DOHH2 (cell line): Measurements from ENCODE around the gene GRIP2.

Experiments used
- H3F3A ChIP-seq: fragments of 200-600 bp; sonication (generic), shearing (Covaris generic); 2 replicates; pipeline ENCODE4 v1.6.0; 2016; ENCODE audit warnings: antibody characterized with exemption, mild to moderate bottlenecking; ENCODE audit not compliant: control insufficient read depth, insufficient read depth
- H3K27ac ChIP-seq: fragments of 200-600 bp; sonication (generic); 2 replicates; pipeline ENCODE4 v1.5.1; 2014; ENCODE audit warnings: low read depth, mild to moderate bottlenecking, low read length, moderate library complexity
- H3K27me3 ChIP-seq: fragments of 200-600 bp; sonication (generic); 2 replicates; pipeline ENCODE4 v1.6.1; 2014; ENCODE audit warnings: mild to moderate bottlenecking, low read length, mixed read lengths; ENCODE audit not compliant: control insufficient read depth
- H3K36me3 ChIP-seq: fragments of 200-600 bp; sonication (generic); 2 replicates; pipeline ENCODE4 v1.6.1; 2014; ENCODE audit warnings: mild to moderate bottlenecking, low read length, moderate library complexity, mixed read lengths; ENCODE audit not compliant: control insufficient read depth
- H3K4me1 ChIP-seq: fragments of 200-600 bp; sonication (generic); 2 replicates; pipeline ENCODE4 v1.6.1; 2014; ENCODE audit warnings: mild to moderate bottlenecking, low read length, mixed read lengths; ENCODE audit not compliant: control insufficient read depth
- H3K4me2 ChIP-seq: fragments of 200-600 bp; sonication (generic); 2 replicates; pipeline ENCODE4 v1.6.0; 2014; ENCODE audit warnings: mild to moderate bottlenecking, low read length, moderate library complexity
- H3K4me3 ChIP-seq: fragments of 200-600 bp; sonication (generic); 2 replicates; pipeline ENCODE4 v1.5.1; 2014; ENCODE audit warnings: mild to moderate bottlenecking, low read length, mixed read lengths
- H3K79me2 ChIP-seq: fragments of 200-600 bp; sonication (generic); 2 replicates; pipeline ENCODE4 v1.6.1; 2014; ENCODE audit warnings: mild to moderate bottlenecking, low read length, mixed read lengths; ENCODE audit not compliant: control insufficient read depth
- H3K9me2 ChIP-seq: fragments of 200-600 bp; sonication (generic); replicated peaks from 2 replicates; pipeline ENCODE4 v1.6.1; 2014; ENCODE audit warnings: mild to moderate bottlenecking, low read length, mixed read lengths; ENCODE audit not compliant: control insufficient read depth
- H3K9me3 ChIP-seq: fragments of 200-600 bp; sonication (generic); 2 replicates; pipeline ENCODE4 v1.6.1; 2014; ENCODE audit warnings: antibody characterized with exemption, low read length, mixed read lengths; ENCODE audit not compliant: control insufficient read depth, insufficient read depth
- H4K20me1 ChIP-seq: fragments of 200-600 bp; sonication (generic); 2 replicates; pipeline ENCODE4 v1.6.0; 2014; ENCODE audit warnings: low read depth, mild to moderate bottlenecking, antibody characterized with exemption, low read length, moderate library complexity; ENCODE audit not compliant: control insufficient read depth, insufficient read depth
- CTCF ChIP-seq: fragments of 200-600 bp; sonication (generic); IDR thresholded peaks from one replicate; pipeline ENCODE4 v1.5.1; 2014; ENCODE audit warnings: antibody characterized with exemption, mild to moderate bottlenecking, low read depth, low read length; ENCODE audit not compliant: poor library complexity, severe bottlenecking
- EZH2phosphoT487 ChIP-seq: fragments of 200-600 bp; sonication (generic); IDR thresholded peaks from 2 replicates; pipeline ENCODE4 v1.6.1; 2017; ENCODE audit warnings: borderline replicate concordance, mild to moderate bottlenecking, antibody characterized with exemption, low read length, moderate library complexity, mixed read lengths

Gene GRIP2

GRCh38 chr3:14457481-14457880, 82.7 kb downstream of the GRIP2 start:
- Histone ChIP-seq H3K9me2 (no peaks in the 10 kb centered on the region), H3K27ac (no peak overlapping the region), H3K27me3 (no peaks in the 10 kb centered on the region), H3K79me2 (no peaks in the 10 kb centered on the region), H3K36me3 (peaks cover 90% of the 10 kb centered on the region), H4K20me1 (no peaks in the 10 kb centered on the region; the same call in 1 of the 2 replicates), H3K4me2 (no peak overlapping the region), H3K9me3 (no peaks in the 10 kb centered on the region), H3K4me1 (no peaks in the 10 kb centered on the region), H3F3A (no peaks in the 10 kb centered on the region), H3K4me3 (no peak overlapping the region)
- no peak for TF ChIP-seq EZH2phosphoT487

GRCh38 chr3:14456794-14457193, 83.3 kb downstream of the GRIP2 start:
- no peaks in the 10 kb centered on the region; the same call in 1 of the 2 replicates for H4K20me1 ChIP-seq
- H3K36me3 ChIP-seq = peaks cover 90% of the 10 kb centered on the region
- TF ChIP-seq EZH2phosphoT487 = no peak
- TF ChIP-seq CTCF = no peak

GRCh38 chr3:14455571-14456317, 84.4 kb downstream of the GRIP2 start:
- H3K79me2 ChIP-seq = no peaks in the 10 kb centered on the region
- no peaks in the 10 kb centered on the region for H3K27me3 ChIP-seq
- no peaks in the 10 kb centered on the region for H3K9me3 ChIP-seq
- TF ChIP-seq CTCF = no peak
- TF ChIP-seq EZH2phosphoT487 = no peak
- no peaks in the 10 kb centered on the region; the same call in 1 of the 2 replicates for H4K20me1 ChIP-seq
- no peaks in the 10 kb centered on the region for H3F3A ChIP-seq
- H3K36me3 ChIP-seq = peaks cover 91% of the 10 kb centered on the region
- H3K9me2 ChIP-seq = no peaks in the 10 kb centered on the region
- H3K4me1 ChIP-seq = no peaks in the 10 kb centered on the region
- H3K4me3 ChIP-seq = no peak overlapping the region
- no peak overlapping the region for H3K27ac ChIP-seq
- no peak overlapping the region for H3K4me2 ChIP-seq

More at GRCh38 chr3:14456794-14457193, 83.3 kb downstream of the GRIP2 start:
- Histone ChIP-seq H3K79me2 (no peaks in the 10 kb centered on the region), H3K9me2 (no peaks in the 10 kb centered on the region), H3K4me3 (no peak overlapping the region), H3K27ac (no peak overlapping the region), H3K27me3 (no peaks in the 10 kb centered on the region), H3F3A (no peaks in the 10 kb centered on the region), H3K4me2 (no peak overlapping the region), H3K4me1 (no peaks in the 10 kb centered on the region), H3K9me3 (no peaks in the 10 kb centered on the region)

- Histone ChIP-seq H3F3A (no peaks in the 10 kb centered on the region), H3K36me3 (peaks cover 86% of the 10 kb centered on the region), H3K27me3 (no peaks in the 10 kb centered on the region), H3K4me1 (no peaks in the 10 kb centered on the region), H3K27ac (no peak overlapping the region), H3K79me2 (no peaks in the 10 kb centered on the region), H3K4me3 (no peak overlapping the region), H3K9me3 (no peaks in the 10 kb centered on the region), H4K20me1 (no peaks in the 10 kb centered on the region; the same call in 1 of the 2 replicates), H3K4me2 (no peak overlapping the region), H3K9me2 (no peaks in the 10 kb centered on the region)
- no peak for TF ChIP-seq EZH2phosphoT487
- TF ChIP-seq CTCF = no peak
Observed at GRCh38 chr3:14454639-14455310, 85.4 kb downstream of the GRIP2 start.
